GM18951 (cell line): Measurements from ENCODE around the gene CHRDL1.

Experiments
- POLR2A ChIP-seq: IDR thresholded peaks from 4 replicates; pipeline ENCODE4 v1.6.1; 2011; ENCODE audit warnings: mild to moderate bottlenecking; ENCODE audit not compliant: insufficient read length, insufficient read depth; ENCODE audit errors: extremely low read depth
- in situ Hi-C: fragments of 300-500 bp; cut with MboI; formaldehyde crosslinking; loops from one replicate; pipeline ENCODE4 v1.12.0; 2022; ENCODE audit warnings: low sequenced_read_pairs, mixed read lengths, inconsistent platforms; ENCODE audit not compliant: unreplicated experiment

CHRDL1 gene

DNA sequence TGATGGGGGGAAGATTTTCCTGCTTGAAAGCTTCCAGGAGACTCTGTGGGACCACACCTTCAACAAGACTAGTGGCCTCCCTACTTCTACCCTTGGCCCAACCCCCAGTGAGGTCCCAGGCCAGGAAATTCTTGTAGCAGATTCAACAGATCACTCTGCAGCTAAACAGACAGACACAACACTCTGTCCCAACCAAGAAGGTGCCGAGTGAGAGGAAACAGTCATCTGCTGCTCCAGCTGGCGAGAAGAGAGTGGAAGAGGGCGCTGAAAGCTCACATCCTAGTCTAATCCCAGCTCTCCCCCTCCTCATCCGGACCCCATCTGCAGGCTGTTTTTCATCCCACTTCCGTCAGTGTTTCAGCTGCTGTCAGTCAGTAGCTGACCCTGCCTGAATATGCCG, 63.4 kb downstream of the CHRDL1 start:
- in situ Hi-C loops = no loop called here
- TF ChIP-seq POLR2A = no peak

- in situ Hi-C loops = no loop called here
Observed at GRCh38 chrX:110723844-110724243, 71.8 kb downstream of the CHRDL1 start.

DNA sequence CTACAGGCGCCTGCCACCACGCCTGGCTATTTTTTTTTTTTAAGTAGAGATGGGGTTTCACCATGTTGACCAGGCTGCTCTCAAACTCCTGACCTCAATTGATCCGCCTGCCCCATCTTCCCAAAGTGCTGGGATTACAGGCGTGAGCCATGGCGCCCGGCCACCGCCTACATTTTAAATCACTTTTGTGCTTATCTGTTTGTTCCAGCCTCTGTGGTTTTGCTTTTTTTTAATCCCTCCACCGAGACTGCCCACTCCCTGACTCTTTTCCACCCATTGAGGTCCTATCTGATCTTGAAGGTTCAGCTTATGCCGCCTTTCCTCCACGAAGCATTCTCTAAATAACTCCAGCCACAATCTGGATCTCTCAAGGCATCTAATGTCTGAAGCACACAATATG, 73.5 kb downstream of the CHRDL1 start:
- in situ Hi-C loops = no loop called here
- no peak for TF ChIP-seq POLR2A

More at GRCh38 chrX:110723844-110724243, 71.8 kb downstream of the CHRDL1 start:
- TF ChIP-seq POLR2A = no peak

- no peak for TF ChIP-seq POLR2A
- in situ Hi-C loops = no loop called here
Observed at GRCh38 chrX:110713666-110714065, 82.0 kb downstream of the CHRDL1 start.

DNA sequence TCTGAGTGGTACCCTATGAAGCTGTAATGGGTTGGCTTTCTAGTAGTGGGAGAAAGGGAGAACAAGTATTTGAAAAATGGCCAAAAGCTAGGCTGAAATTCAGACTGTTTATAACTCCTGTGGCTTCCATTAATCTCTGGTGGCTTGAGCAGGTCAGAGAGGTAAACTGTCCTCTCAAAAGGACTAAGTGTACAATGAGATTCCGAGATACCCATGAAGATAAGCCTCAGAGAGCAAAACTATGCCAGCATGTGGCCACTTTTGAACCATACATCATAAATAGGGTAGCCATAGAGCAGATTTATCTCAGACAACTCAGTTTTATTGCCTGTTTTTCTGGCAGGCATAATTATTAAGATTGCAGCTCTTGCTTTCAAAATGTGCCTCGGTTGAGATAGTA, 89.2 kb downstream of the CHRDL1 start:
- in situ Hi-C loops = no loop called here
- TF ChIP-seq POLR2A = no peak

DNA sequence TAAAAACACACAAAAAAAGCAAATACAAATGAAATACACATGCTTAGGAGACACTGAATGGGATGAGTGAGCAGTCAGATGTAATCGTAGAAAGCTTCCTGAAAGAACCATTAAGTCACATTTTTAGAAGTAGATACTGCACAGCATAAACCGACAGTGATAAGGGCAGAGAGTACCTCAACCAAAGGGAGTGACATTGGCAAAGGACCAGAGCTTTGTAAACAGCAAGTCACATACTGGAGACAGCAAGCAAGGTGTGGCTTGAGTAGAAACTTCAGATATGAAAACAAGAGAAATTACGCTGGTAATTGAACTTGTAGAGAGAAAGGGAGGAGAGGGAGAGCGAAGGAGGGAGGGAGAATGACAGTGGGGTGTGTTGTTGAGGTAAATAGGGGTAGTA, 92.0 kb downstream of the CHRDL1 start:
- no peak for TF ChIP-seq POLR2A
- in situ Hi-C loops = no loop called here

DNA sequence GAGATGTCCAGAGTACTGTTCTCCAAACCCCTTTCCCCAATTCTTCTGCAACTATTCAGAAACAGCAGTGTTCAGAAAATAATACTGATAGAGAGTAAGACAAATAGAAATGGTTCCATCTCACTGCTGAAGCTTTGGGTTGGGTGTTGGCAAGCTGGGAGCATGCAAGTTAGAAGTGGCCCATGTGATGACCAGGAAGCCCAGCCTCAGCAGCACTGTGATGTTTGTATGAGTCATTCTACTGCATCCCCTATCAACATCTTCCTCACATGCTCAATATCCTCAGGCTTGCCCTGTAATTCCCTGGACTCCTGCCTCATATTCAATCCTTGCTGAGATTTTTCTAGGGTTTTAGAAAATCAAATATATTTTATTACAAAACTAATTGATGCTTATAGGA, 96.5 kb downstream of the CHRDL1 start:
- in situ Hi-C loops = no loop called here
- TF ChIP-seq POLR2A = no peak

DNA sequence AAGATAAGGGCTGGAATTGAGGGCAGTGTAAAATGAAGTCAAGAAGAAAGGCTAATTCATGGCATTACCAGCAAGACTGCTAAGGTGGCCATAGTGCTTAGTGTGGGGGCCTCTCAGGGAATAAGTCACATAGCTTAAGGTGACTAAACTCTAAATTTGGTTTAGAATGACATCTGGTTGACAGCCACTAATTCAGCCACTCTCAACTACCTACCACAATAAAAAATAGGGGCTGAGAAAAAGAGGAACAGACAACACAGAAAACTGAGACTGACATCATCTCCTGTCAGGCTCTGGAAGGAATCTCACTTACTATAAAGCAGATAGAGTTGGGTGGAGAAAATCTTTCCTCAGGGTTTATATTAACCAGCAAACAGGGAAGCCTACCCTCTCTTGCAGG, 96.9 kb downstream of the CHRDL1 start:
- no peak for TF ChIP-seq POLR2A
- in situ Hi-C loops = no loop called here

- TF ChIP-seq POLR2A = no peak
- in situ Hi-C loops = no loop called here
Observed at GRCh38 chrX:110692866-110693265, 102.8 kb downstream of the CHRDL1 start.

DNA sequence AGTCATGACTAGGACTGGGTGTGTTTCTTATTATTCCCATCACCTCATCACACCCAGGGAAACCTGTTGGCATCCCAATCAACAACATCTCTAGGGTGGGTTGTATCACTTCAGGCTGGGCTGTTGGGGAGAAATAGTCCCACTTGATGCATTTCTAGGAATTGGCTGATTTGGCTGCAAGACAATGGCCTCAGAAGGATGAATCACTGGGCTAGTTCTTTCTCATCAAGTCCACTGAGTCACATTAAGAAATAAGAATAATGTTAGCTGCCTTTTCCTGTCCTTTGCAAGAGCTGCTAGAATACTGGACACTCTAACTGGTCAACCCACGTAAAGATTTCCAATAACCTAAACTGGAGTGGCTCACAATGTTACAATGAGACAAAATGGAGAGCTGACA, 104.2 kb downstream of the CHRDL1 start:
- in situ Hi-C loops = no loop called here

GRCh38 chrX:110684653-110685052, 111.0 kb downstream of the CHRDL1 start:
- in situ Hi-C loops = no loop called here

More for the DNA sequence above, 104.2 kb downstream of the CHRDL1 start:
- no peak for TF ChIP-seq POLR2A

DNA sequence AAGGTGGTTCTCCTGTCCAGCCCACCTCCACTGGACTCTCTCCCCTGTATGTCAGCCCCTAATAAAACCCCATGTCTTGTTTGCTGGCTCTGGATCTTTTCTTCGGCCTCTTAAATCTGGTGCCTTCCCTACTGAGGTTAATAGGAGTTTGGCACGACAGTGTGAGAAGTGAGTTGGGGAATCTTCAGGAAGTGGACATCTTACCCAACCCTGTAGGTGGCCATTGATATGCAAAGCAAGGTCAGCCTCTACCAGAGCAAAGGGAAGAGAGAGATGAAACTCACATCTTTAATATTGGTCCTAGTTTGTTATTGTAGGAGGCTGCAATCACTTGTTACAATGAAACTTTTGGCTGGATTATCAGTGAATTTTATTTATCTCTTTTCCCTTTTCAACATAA, 111.7 kb downstream of the CHRDL1 start:
- in situ Hi-C loops = no loop called here
- no peak for TF ChIP-seq POLR2A

More at GRCh38 chrX:110684653-110685052, 111.0 kb downstream of the CHRDL1 start:
- no peak for TF ChIP-seq POLR2A

GRCh38 chrX:110678591-110678990, 117.0 kb downstream of the CHRDL1 start:
- in situ Hi-C loops = no loop called here
- no peak for TF ChIP-seq POLR2A

DNA sequence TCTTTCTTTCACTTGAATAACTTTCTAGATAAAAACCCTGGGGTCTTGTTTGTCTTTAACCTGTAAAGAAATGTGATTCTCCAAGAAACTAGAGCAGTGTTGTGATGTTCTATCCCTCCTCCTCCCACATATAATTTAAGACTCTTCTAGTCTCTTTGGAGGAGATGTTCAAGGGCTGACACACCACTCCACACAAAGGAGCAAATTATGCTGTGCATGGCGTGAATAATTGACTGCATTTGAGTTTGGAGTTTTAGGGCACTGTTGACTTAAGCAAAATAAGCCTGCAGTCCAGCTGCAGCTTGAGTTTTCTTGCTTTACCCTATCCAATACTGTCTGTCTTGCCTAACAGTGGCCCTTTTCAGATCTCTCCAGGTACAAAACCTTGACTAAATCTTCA, 119.7 kb downstream of the CHRDL1 start:
- in situ Hi-C loops = no loop called here
- no peak for TF ChIP-seq POLR2A
